DND-41 (cell line): ENCODE results near the gene MINDY4.

Source experiments
- ATAC-seq: fragments of 200-7000 bp; cut with Tn5 transposase; 3 replicates; pipeline ENCODE4 v1.9.1; 2021; ENCODE audit warnings: low read depth; ENCODE audit not compliant: insufficient read depth
- DNase-seq: peaks from one replicate; pipeline ENCODE4 v3.0.0-alpha.2; 2020
- H2AFZ ChIP-seq: 2 replicates; pipeline ENCODE4 v1.6.0; 2012; ENCODE audit warnings: low read depth, low read length
- H3K27ac ChIP-seq: 2 replicates; pipeline ENCODE4 v1.5.1; 2012; ENCODE audit warnings: low read length, inconsistent platforms
- H3K27me3 ChIP-seq: fragments of 200-600 bp; sonication (generic); 2 replicates; pipeline ENCODE4 v1.6.0; 2012; ENCODE audit warnings: low read length, mild to moderate bottlenecking, inconsistent platforms; ENCODE audit not compliant: insufficient read depth, poor library complexity
- H3K36me3 ChIP-seq: 2 replicates; pipeline ENCODE4 v1.5.1; 2012; ENCODE audit warnings: low read length, inconsistent platforms; ENCODE audit not compliant: insufficient read depth
- H3K4me1 ChIP-seq: 2 replicates; pipeline ENCODE4 v1.5.1; 2012; ENCODE audit warnings: mild to moderate bottlenecking, low read length; ENCODE audit not compliant: insufficient read depth
- H3K4me2 ChIP-seq: 2 replicates; pipeline ENCODE4 v1.6.0; 2012; ENCODE audit warnings: mild to moderate bottlenecking, moderate library complexity, low read length, inconsistent platforms; ENCODE audit not compliant: insufficient read depth
- H3K4me3 ChIP-seq, 2 experiments: fragments of 200-600 bp in 1 of 2; shearing (Covaris generic) in 1 of 2; 2 replicates each; pipeline ENCODE4 v1.5.1; 2012 to 2016; ENCODE audit warnings: inconsistent platforms in 2 of 2, low read length in 2 of 2, mild to moderate bottlenecking in 2 of 2, low read depth in 1 of 2, moderate library complexity in 1 of 2
- H3K79me2 ChIP-seq: 2 replicates; pipeline ENCODE4 v1.6.0; 2012; ENCODE audit warnings: low read length, inconsistent platforms; ENCODE audit not compliant: insufficient read depth
- H3K9ac ChIP-seq: 2 replicates; pipeline ENCODE4 v1.6.0; 2012; ENCODE audit warnings: low read depth, mild to moderate bottlenecking, inconsistent platforms, low read length, moderate library complexity
- H3K9me3 ChIP-seq: 2 replicates; pipeline ENCODE4 v1.5.1; 2012; ENCODE audit warnings: low read length, moderate library complexity, mild to moderate bottlenecking, inconsistent platforms; ENCODE audit not compliant: insufficient read depth, severe bottlenecking
- H4K20me1 ChIP-seq: 2 replicates; pipeline ENCODE4 v1.6.0; 2012; ENCODE audit warnings: low read length; ENCODE audit not compliant: insufficient read depth
- CTCF ChIP-seq: IDR thresholded peaks from 2 replicates; pipeline ENCODE4 v1.5.1; 2012; ENCODE audit warnings: borderline replicate concordance, low read length, moderate library complexity, mild to moderate bottlenecking; ENCODE audit not compliant: poor library complexity, severe bottlenecking; ENCODE audit errors: extremely low read depth
- EZH2 ChIP-seq: IDR thresholded peaks from 3 replicates; pipeline ENCODE4 v1.6.1; 2012; ENCODE audit warnings: borderline replicate concordance, low read depth, mild to moderate bottlenecking, moderate library complexity, low read length, inconsistent platforms; ENCODE audit not compliant: severe bottlenecking

The MINDY4 gene

DNA sequence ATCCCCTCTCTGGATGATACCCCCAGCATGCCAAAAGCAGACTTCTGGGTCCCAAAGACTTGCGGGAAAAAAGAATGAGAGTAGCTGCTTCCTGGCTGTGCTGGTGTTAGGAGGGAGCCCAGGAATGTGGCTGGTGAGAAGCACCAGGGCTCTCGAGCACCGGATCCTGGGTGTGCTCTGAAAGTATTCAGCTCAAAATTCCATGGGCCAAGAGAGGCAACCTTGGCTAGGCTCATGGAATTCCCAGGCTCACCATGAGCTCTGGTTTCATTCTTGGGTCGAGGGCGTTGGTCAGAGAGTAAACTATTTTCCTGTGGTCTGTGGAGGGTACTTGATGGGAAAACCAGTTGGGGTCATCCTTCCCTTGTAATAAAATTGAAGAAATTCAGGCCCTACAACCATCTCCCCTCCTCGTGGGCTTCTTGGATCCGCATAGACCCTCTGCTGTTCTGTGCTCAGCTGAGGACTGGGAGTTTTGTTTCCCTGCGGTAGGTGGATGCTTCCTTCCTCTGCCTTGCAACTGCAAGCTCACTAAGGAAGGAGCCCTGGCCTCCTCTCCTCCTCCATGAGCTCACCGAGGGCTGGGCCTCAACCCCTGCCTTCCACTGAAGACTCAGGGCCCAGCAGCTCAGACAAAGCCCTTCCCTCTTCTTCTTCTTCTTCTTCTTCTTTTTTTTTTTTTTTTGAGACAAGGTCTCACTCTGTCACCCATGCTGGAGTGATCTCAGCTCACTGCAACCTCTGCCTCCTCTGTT lies 106.0 kb downstream of the MINDY4 start:
- DNase-seq (no peak), ATAC-seq (no peak)
- Histone ChIP-seq H3K4me1 (no peaks in the 10 kb centered on the region), H3K36me3 (no peaks in the 10 kb centered on the region), H4K20me1 (no peaks in the 10 kb centered on the region), H3K27me3 (no peaks in the 10 kb centered on the region), H3K4me3 (no peak overlapping the region), H3K27ac (no peak overlapping the region), H3K9ac (no peak overlapping the region), H3K79me2 (no peaks in the 10 kb centered on the region), H3K4me2 (no peak overlapping the region), H3K9me3 (no peaks in the 10 kb centered on the region), H2AFZ (no peak overlapping the region)
- no peak for TF ChIP-seq CTCF

- Histone ChIP-seq H3K36me3 (no peaks in the 10 kb centered on the region), H2AFZ (no peak overlapping the region), H3K9me3 (no peaks in the 10 kb centered on the region), H3K27me3 (no peaks in the 10 kb centered on the region), H3K9ac (no peak overlapping the region), H3K4me2 (no peak overlapping the region), H3K4me1 (no peaks in the 10 kb centered on the region), H3K79me2 (no peaks in the 10 kb centered on the region), H4K20me1 (no peaks in the 10 kb centered on the region), H3K4me3 (no peak overlapping the region), H3K27ac (no peak overlapping the region)
- ATAC-seq = no peak
- DNase-seq = no peak
- TF ChIP-seq EZH2 (no peak), CTCF (no peak)
Observed at GRCh38 chr7:30877993-30878392, 106.8 kb downstream of the MINDY4 start.

GRCh38 chr7:30879139-30880124 lies 108.2 kb downstream of the MINDY4 start:
- H3K4me1 ChIP-seq = no peaks in the 10 kb centered on the region

More at GRCh38 chr7:30879139-30880124, 108.2 kb downstream of the MINDY4 start:
- no peak overlapping the region for H3K9ac ChIP-seq
- H3K79me2 ChIP-seq = no peaks in the 10 kb centered on the region
- no peaks in the 10 kb centered on the region for H3K36me3 ChIP-seq
- H4K20me1 ChIP-seq = no peaks in the 10 kb centered on the region
- H2AFZ ChIP-seq = no peak overlapping the region
- H3K27ac ChIP-seq = no peak overlapping the region
- no peak overlapping the region for H3K4me3 ChIP-seq
- H3K27me3 ChIP-seq = no peaks in the 10 kb centered on the region
- H3K4me2 ChIP-seq = no peak overlapping the region
- no peak for DNase-seq
- H3K9me3 ChIP-seq = no peaks in the 10 kb centered on the region
- no peak for TF ChIP-seq CTCF
- no peak for TF ChIP-seq EZH2
- 0 out of 3 replicates have a peak, but pooled peaks have one; percentile 23 for ATAC-seq
